Measurements from ENCODE around the gene STXBP1. TPM values are rescaled to one million over a fixed set of nuclear protein-coding genes. Genes with fewer than 3 reads are reported as not detected.

The STXBP1 gene
- total and polyA plus RNA-seq, 2 experiments from 2014 or later: 28.5 to 43.7 TPM

GRCh38 chr9:127712371-127712770 is 100.3 kb downstream of the STXBP1 start:
- WGBS, 2 experiments (ENCODE audit: low coverage in 1 of 2, low lambda C conversion rate in 2 of 2, missing lambda C conversion rate in 2 of 2): 88 to 89% methylated on average over 10 to 11 of the region's 11 CpGs
- H3K27ac ChIP-seq: no peak overlapping the region
- H3F3A ChIP-seq (ENCODE audit: insufficient read depth): no peaks in the 10 kb centered on the region
- peaks cover 11% of the 10 kb centered on the region for H3K79me2 ChIP-seq (ENCODE audit: insufficient read depth)
- in situ Hi-C loops (cut with MboI): no loop called here
- no peaks in the 10 kb centered on the region for H3K27me3 ChIP-seq (replicated peaks; ENCODE audit: insufficient read depth)
- peaks cover 8% of the 10 kb centered on the region; the same call in 1 of the 2 replicates for H3K4me1 ChIP-seq (ENCODE audit: insufficient read depth)
- no peaks in the 10 kb centered on the region for H3K9me3 ChIP-seq (ENCODE audit: low read depth)
- H3K9ac ChIP-seq: no peak overlapping the region
- no peak for TF ChIP-seq EZH2 (IDR thresholded peaks at IDR 0.05; ENCODE audit: insufficient read depth, poor library complexity, severe bottlenecking)
- TF ChIP-seq EZH2phosphoT487 (IDR thresholded peaks at IDR 0.05; ENCODE audit: insufficient read depth, low read depth): no peak
- DNase-seq: no peak
- no peak overlapping the region for H3K4me3 ChIP-seq
- H3K36me3 ChIP-seq (ENCODE audit: low read depth): no peaks in the 10 kb centered on the region
- no peaks in the 10 kb centered on the region for H3K9me2 ChIP-seq (ENCODE audit: insufficient read depth)
- H3K4me2 ChIP-seq (ENCODE audit: unreplicated experiment): no peak overlapping the region
- no peaks in the 10 kb centered on the region for H4K20me1 ChIP-seq (ENCODE audit: insufficient read depth)
- no peak overlapping the region for H2AFZ ChIP-seq

DNA sequence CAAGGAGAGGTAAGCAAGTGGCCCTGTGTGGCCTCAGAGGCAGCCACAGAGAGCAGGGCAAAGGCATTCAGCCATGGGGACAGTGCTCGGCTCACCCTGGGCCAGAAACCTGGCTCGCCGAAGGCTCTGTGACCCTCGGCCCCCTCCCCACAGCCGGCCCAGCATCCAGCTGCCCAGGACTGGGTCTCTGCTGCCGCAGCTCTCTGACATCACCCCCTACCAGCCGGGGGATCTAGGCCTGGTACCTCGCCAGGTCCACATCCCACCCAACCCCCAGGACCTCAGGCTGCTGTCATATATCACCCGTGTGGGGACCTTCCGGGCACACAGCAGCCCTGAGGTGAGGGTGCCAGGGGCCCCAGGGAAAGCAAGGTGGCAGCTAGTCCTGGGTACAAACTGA is 100.8 kb downstream of the STXBP1 start:
- Histone ChIP-seq H3K9ac (no peak overlapping the region), H3K4me3 (no peak overlapping the region), H4K20me1 (ENCODE audit: insufficient read depth) (no peaks in the 10 kb centered on the region), H3K9me2 (ENCODE audit: insufficient read depth) (no peaks in the 10 kb centered on the region), H3K79me2 (ENCODE audit: insufficient read depth) (peaks cover 11% of the 10 kb centered on the region), H3K27me3 (replicated peaks; ENCODE audit: insufficient read depth) (no peaks in the 10 kb centered on the region), H3K27ac (no peak overlapping the region), H3K4me2 (ENCODE audit: unreplicated experiment) (no peak overlapping the region), H3F3A (ENCODE audit: insufficient read depth) (no peaks in the 10 kb centered on the region), H3K36me3 (ENCODE audit: low read depth) (no peaks in the 10 kb centered on the region), H3K4me1 (ENCODE audit: insufficient read depth) (peaks cover 8% of the 10 kb centered on the region; the same call in 1 of the 2 replicates), H3K9me3 (ENCODE audit: low read depth) (no peaks in the 10 kb centered on the region), H2AFZ (no peak overlapping the region)
- 89 to 97% methylated on average over 8 to 10 of the region's 10 CpGs for WGBS, 2 experiments (ENCODE audit: low coverage in 1 of 2, low lambda C conversion rate in 2 of 2, missing lambda C conversion rate in 2 of 2)
- in situ Hi-C loops (cut with MboI): no loop called here
- no peak for DNase-seq
- TF ChIP-seq EZH2 (IDR thresholded peaks at IDR 0.05; ENCODE audit: insufficient read depth, poor library complexity, severe bottlenecking) (no peak), EZH2phosphoT487 (IDR thresholded peaks at IDR 0.05; ENCODE audit: insufficient read depth, low read depth) (no peak)

DNA sequence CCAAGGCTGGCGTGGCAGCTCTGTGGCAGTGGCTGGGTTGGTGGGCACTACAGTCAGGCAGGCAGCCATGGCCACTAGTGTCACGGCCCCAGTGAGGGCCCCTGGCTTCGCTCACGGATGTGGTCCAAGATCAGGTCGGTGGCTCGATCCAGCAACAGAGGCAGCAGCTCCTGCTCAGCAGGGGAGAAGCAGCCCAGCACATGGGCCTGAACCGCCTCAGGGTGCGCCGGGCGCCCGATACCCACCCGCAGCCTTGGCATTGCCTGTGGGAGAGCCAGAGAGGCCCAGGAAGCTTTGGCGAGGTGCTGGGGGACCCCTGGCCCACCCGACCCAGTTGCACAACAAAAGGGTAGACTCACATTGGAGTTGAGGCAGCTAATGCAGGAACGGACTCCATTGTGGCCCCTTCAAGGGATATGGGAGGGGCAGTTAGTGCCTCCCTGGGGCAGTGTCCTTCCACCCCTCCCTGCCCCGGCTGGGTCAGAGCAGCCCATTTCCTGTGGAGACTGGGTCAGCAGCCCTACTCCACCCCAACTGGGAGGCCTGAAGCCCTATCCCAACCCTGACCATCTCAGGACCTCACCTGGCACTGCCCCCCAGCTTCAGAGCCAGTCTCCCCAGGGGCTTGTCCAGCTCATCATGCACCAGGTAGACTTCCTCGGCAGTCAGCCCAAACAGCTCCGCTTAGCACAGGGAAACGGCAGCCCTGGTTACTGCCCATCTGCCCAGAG is 102.1 kb downstream of the STXBP1 start:
- Histone ChIP-seq H2AFZ (no peak overlapping the region), H4K20me1 (ENCODE audit: insufficient read depth) (no peaks in the 10 kb centered on the region), H3K9me2 (ENCODE audit: insufficient read depth) (no peaks in the 10 kb centered on the region), H3K79me2 (ENCODE audit: insufficient read depth) (peaks cover 11% of the 10 kb centered on the region), H3K36me3 (ENCODE audit: low read depth) (no peaks in the 10 kb centered on the region), H3K4me3 (peak overlapping the region; percentile 95), H3K9me3 (ENCODE audit: low read depth) (no peaks in the 10 kb centered on the region), H3K9ac (peak overlapping the region; percentile 88; the same call in 1 of the 2 replicates), H3K27me3 (replicated peaks; ENCODE audit: insufficient read depth) (no peaks in the 10 kb centered on the region), H3K27ac (no peak overlapping the region), H3F3A (ENCODE audit: insufficient read depth) (no peaks in the 10 kb centered on the region), H3K4me1 (ENCODE audit: insufficient read depth) (peaks cover 8% of the 10 kb centered on the region; the same call in 1 of the 2 replicates), H3K4me2 (ENCODE audit: unreplicated experiment) (peak overlapping the region; percentile 84)
- in situ Hi-C loops (cut with MboI): no loop called here
- DNase-seq: peak; percentile 40
- TF ChIP-seq EZH2 (IDR thresholded peaks at IDR 0.05; ENCODE audit: insufficient read depth, poor library complexity, severe bottlenecking) (no peak), EZH2phosphoT487 (IDR thresholded peaks at IDR 0.05; ENCODE audit: insufficient read depth, low read depth) (no peak)
- 73 to 76% methylated on average over 18 of the region's 19 CpGs for WGBS, 2 experiments (ENCODE audit: low coverage in 1 of 2, low lambda C conversion rate in 2 of 2, missing lambda C conversion rate in 2 of 2)

GRCh38 chr9:127714951-127715469 is 102.9 kb downstream of the STXBP1 start:
- Histone ChIP-seq H3K9ac (peak overlapping the region; percentile 88), H3K27me3 (replicated peaks; ENCODE audit: insufficient read depth) (no peaks in the 10 kb centered on the region), H3F3A (ENCODE audit: insufficient read depth) (no peaks in the 10 kb centered on the region), H3K9me3 (ENCODE audit: low read depth) (no peaks in the 10 kb centered on the region), H3K36me3 (ENCODE audit: low read depth) (no peaks in the 10 kb centered on the region), H4K20me1 (ENCODE audit: insufficient read depth) (no peaks in the 10 kb centered on the region), H3K4me3 (peak overlapping the region; percentile 95), H3K4me1 (ENCODE audit: insufficient read depth) (peaks cover 8% of the 10 kb centered on the region; the same call in 1 of the 2 replicates), H3K4me2 (ENCODE audit: unreplicated experiment) (peak overlapping the region; percentile 84), H2AFZ (peak overlapping the region; percentile 77), H3K27ac (peak overlapping the region; percentile 65), H3K9me2 (ENCODE audit: insufficient read depth) (no peaks in the 10 kb centered on the region), H3K79me2 (ENCODE audit: insufficient read depth) (peaks cover 11% of the 10 kb centered on the region)
- WGBS, 2 experiments (ENCODE audit: low coverage in 1 of 2, low lambda C conversion rate in 2 of 2, missing lambda C conversion rate in 2 of 2): 1% methylated on average over 36 to 44 of the region's 44 CpGs
- DNase-seq: peak; percentile 68
- no peak for TF ChIP-seq EZH2phosphoT487 (IDR thresholded peaks at IDR 0.05; ENCODE audit: insufficient read depth, low read depth)
- TF ChIP-seq EZH2 (IDR thresholded peaks at IDR 0.05; ENCODE audit: insufficient read depth, poor library complexity, severe bottlenecking): no peak
- in situ Hi-C loops (cut with MboI): no loop called here

All from GM23248 (cell line).